Activated CD4-positive, alpha-beta T cell treated with anti-CD3 and anti-CD28 coated beads, Interleukin-10, Interleukin-2, amounts not matched to agents 100 ng/mL and 50 ng/mL, durations not matched to agents 16 hours and 8 hours (primary cell): ENCODE results near the gene ETV1.
"Not testable (repeated sequence)": the region's sequence is repeated elsewhere in the genome, so short reads cannot be mapped to it uniquely, and the experiment has no call there.

Source experiments
- DNase-seq: peaks from one replicate; pipeline ENCODE4 v3.0.0-alpha.2; 2020

The ETV1 gene

GRCh38 chr7:13920053-13920697, 69.3 kb downstream of the ETV1 start:
- DNase-seq: no peak

- DNase-seq: not testable (repeated sequence)
Observed at GRCh38 chr7:13918333-13918732, 71.1 kb downstream of the ETV1 start.

- DNase-seq: not testable (repeated sequence)
Observed at GRCh38 chr7:13917103-13917502, 72.4 kb downstream of the ETV1 start.

- no peak for DNase-seq
Observed at GRCh38 chr7:13915891-13916290, 73.6 kb downstream of the ETV1 start.

GRCh38 chr7:13912715-13913278, 76.7 kb downstream of the ETV1 start:
- no peak for DNase-seq

GRCh38 chr7:13911909-13912308, 77.6 kb downstream of the ETV1 start:
- no peak for DNase-seq

- DNase-seq: peak; percentile 73
Observed at GRCh38 chr7:13910805-13911551, 78.5 kb downstream of the ETV1 start.

- DNase-seq: peak; percentile 72
Observed at GRCh38 chr7:13908667-13909397, 80.6 kb downstream of the ETV1 start.

- DNase-seq: no peak
Observed at GRCh38 chr7:13907831-13908230, 81.6 kb downstream of the ETV1 start.

- no peak for DNase-seq
Observed at GRCh38 chr7:13904689-13905088, 84.8 kb downstream of the ETV1 start.

GRCh38 chr7:13904007-13904406, 85.5 kb downstream of the ETV1 start:
- DNase-seq: no peak

GRCh38 chr7:13901577-13901976, 87.9 kb downstream of the ETV1 start:
- no peak for DNase-seq

- DNase-seq: no peak
Observed at GRCh38 chr7:13898957-13899670, 90.4 kb downstream of the ETV1 start.

- DNase-seq: no peak
Observed at GRCh38 chr7:13897819-13898218, 91.6 kb downstream of the ETV1 start.

GRCh38 chr7:13894954-13895353, 94.5 kb downstream of the ETV1 start:
- no peak for DNase-seq

- DNase-seq: no peak
Observed at GRCh38 chr7:13894377-13894776, 95.1 kb downstream of the ETV1 start.

GRCh38 chr7:13890793-13891192, 98.7 kb downstream of the ETV1 start:
- no peak for DNase-seq

- DNase-seq: no peak
Observed at GRCh38 chr7:13886356-13886755, 103.1 kb downstream of the ETV1 start.

- no peak for DNase-seq
Observed at GRCh38 chr7:13882051-13882450, 107.4 kb downstream of the ETV1 start.

GRCh38 chr7:13880789-13881188, 108.7 kb downstream of the ETV1 start:
- no peak for DNase-seq

GRCh38 chr7:13879994-13880686, 109.3 kb downstream of the ETV1 start:
- DNase-seq: no peak

- DNase-seq: no peak
Observed at GRCh38 chr7:13879143-13879542, 110.3 kb downstream of the ETV1 start.
